GM12892 (cell line): Measurements from ENCODE around the gene PRICKLE1.

Experiments used
- POLR2A ChIP-seq: IDR thresholded peaks from 2 replicates; pipeline ENCODE4 v1.6.1; 2011; ENCODE audit warnings: low read depth, low read length, control low read depth
- POLR2AphosphoS5 ChIP-seq: IDR thresholded peaks from 2 replicates; pipeline ENCODE4 v1.6.1; 2011; ENCODE audit warnings: low read depth, low read length, control low read depth
- TAF1 ChIP-seq: IDR thresholded peaks from 2 replicates; pipeline ENCODE4 v1.6.1; 2011; ENCODE audit warnings: low read depth, mild to moderate bottlenecking, control low read depth, low read length, borderline replicate concordance

DNA sequence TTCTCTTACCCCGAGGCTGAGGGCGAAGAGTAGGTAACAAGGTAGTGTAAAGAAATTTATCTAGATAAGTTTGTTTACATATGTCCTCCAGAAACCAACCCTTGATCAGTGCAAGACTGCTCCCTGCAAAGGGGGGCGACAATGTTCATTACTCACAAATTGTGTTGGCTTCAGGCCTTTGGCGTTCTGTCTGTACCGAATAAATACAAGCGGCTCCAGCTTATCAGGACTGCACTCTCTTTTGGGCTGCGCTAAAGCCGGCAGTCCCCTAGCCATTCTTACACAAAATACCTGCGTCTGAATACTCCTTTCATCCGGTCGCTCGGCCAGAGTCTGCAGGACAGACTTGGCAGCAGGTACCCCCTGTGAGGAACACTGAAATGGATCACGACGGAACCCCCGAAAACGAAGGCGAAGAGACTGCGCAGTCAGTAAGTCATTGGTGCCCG, 147.2 kb downstream of the PRICKLE1 start:
- no peak for TF ChIP-seq POLR2A
- TF ChIP-seq POLR2AphosphoS5, result no peak
- TF ChIP-seq TAF1, result no peak
